ENCODE results near the gene CALML3. TPM values are rescaled to one million over a fixed set of nuclear protein-coding genes. Genes with fewer than 3 reads are reported as not detected.

Gene CALML3
- total and polyA plus RNA-seq, 2 of the 8 experiments (the other 6 are each of a cell fraction or from before 2014, with no cell fraction given): not detected

DNA sequence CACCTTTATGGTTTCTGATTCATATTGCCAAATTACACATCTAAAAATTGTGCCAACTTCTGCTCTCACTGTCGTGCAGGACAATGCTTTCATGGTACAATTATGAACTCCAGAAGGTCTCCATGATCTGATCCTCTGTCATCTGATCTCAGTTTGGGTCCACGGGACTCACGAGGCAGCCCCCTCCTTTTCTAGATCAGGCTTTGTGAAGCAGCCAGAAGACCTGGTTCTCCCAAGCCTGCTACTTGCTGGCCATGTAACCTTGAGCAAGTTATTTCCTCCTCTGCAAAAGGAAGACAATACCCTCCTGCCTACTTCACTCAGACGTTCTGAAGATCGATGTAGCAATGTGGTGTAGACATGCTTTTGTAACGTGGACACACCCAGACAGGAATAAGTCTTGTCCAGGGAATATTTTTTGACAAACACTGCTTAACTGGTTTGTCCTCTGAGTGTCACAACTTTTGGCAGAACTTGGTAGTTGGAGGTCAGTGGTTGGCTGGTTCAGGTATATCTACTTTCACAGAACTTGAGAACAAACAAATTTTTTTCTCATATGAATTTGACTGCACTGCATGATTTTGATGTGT, 19.6 kb downstream of the CALML3 start:
- no peak for TF ChIP-seq GABPA (IDR thresholded peaks at IDR 0.05; ENCODE audit: borderline replicate concordance, insufficient read depth, low read length)
- no peak for TF ChIP-seq RBBP5 (IDR thresholded peaks at IDR 0.05; ENCODE audit: borderline replicate concordance, low read depth, low read length)
- TF ChIP-seq NANOG (IDR thresholded peaks at IDR 0.05; ENCODE audit: insufficient read depth, low read depth, low read length, poor library complexity, severe bottlenecking): no peak
- no peak for TF ChIP-seq ASH2L (IDR thresholded peaks at IDR 0.05; ENCODE audit: low read length)
- 92% methylated on average over 6 of the region's 6 CpGs; no CpG with 5 or more reads in 1 of the 2 experiments for WGBS, 2 experiments (ENCODE audit: extremely low coverage in 1 of 2, insufficient coverage in 1 of 2, insufficient read length in 1 of 2, insufficient replicate concordance in 2 of 2, low coverage in 1 of 2, low lambda C conversion rate in 2 of 2, missing lambda C conversion rate in 1 of 2)
- Histone ChIP-seq H3K23me2 (ENCODE audit: low read depth, low read length) (no peaks in the 10 kb centered on the region), H3K27ac (ENCODE audit: low read depth, low read length) (no peak overlapping the region), H4K91ac (replicated peaks; ENCODE audit: insufficient read length, low read length) (no peak overlapping the region), H2AFZ (ENCODE audit: low read length) (no peak overlapping the region), H2BK15ac (ENCODE audit: low read length) (no peak overlapping the region), H3K9ac (replicated peaks in 1 of 4; ENCODE audit: extremely low read depth in 1 of 4, low read depth in 3 of 4, low read length in 3 of 4) (no peak overlapping the region), H4K5ac (ENCODE audit: insufficient read length, low read depth, low read length) (no peak overlapping the region), H3K56ac (replicated peaks; ENCODE audit: insufficient read length, low read depth, low read length) (no peak overlapping the region), H3K4me1 (replicated peaks in 1 of 4; ENCODE audit: control insufficient read depth in 3 of 4, insufficient read depth in 4 of 4, low read length in 3 of 4) (peaks cover 0 to 3% (median 0%) of the 10 kb centered on the region in 4 experiments; a peak in 1 of 7 replicates), H3K4ac (replicated peaks; ENCODE audit: insufficient read length, low read depth, low read length) (no peak overlapping the region), H2BK20ac (ENCODE audit: low read length) (no peak overlapping the region), H2BK5ac (ENCODE audit: low read depth, low read length) (no peak overlapping the region), H3K36me3 (ENCODE audit: control insufficient read depth in 2 of 4, insufficient read depth in 4 of 4, low read length in 3 of 4) (no peaks in the 10 kb centered on the region), H3K79me2 (ENCODE audit: control insufficient read depth in 1 of 2, insufficient read depth in 2 of 2, low read length in 2 of 2) (no peaks in the 10 kb centered on the region), H4K20me1 (replicated peaks in 1 of 2; ENCODE audit: control insufficient read depth in 1 of 2, insufficient read depth in 2 of 2, low read length in 2 of 2) (no peaks in the 10 kb centered on the region), H3K4me3 (ENCODE audit: extremely low read depth in 1 of 4, insufficient read depth in 2 of 4, low read depth in 3 of 4, low read length in 4 of 4) (no peak overlapping the region), H3K23ac (ENCODE audit: insufficient read length) (no peak overlapping the region), H3K4me2 (ENCODE audit: insufficient read depth in 1 of 2, low read depth in 2 of 2, low read length in 2 of 2) (no peak overlapping the region), H2BK12ac (ENCODE audit: low read depth, low read length) (no peak overlapping the region), H3K14ac (ENCODE audit: insufficient read length) (no peak overlapping the region), H2AK5ac (ENCODE audit: low read depth, low read length) (no peak overlapping the region), H4K8ac (ENCODE audit: extremely low read depth, insufficient read depth, low read length) (no peak overlapping the region), H3K79me1 (ENCODE audit: low read depth, low read length) (no peaks in the 10 kb centered on the region), H3K18ac (ENCODE audit: extremely low read depth, low read length) (no peak overlapping the region), H2BK120ac (replicated peaks; ENCODE audit: low read depth, low read length) (no peak overlapping the region), H3K27me3 (replicated peaks in 1 of 4; ENCODE audit: control insufficient read depth in 3 of 4, extremely low read depth in 1 of 4, insufficient read depth in 3 of 4, low read length in 3 of 4) (no peaks in the 10 kb centered on the region), H3K9me3 (ENCODE audit: insufficient read depth in 2 of 2, low read depth in 1 of 2, low read length in 1 of 2) (peaks cover 5 to 12% of the 10 kb centered on the region in 2 experiments; a peak in 2 of 4 replicates)
- FAIRE-seq (no peak), DNase-seq (ENCODE audit: low read depth in 1 of 2, low spot score in 2 of 2) (no peak)
- POLR2A ChIA-PET (ENCODE audit: partially characterized antibody): no interaction called here
- CTCF ChIA-PET (ENCODE audit: partially characterized antibody): interaction anchor here (0.6 kb wide), 1 partner anchor 161 kb away, joined by 3 read pairs; no protein-coding TSS in a partner anchor

Measured in H1 (cell line).